SH-SY5Y (cell line): ENCODE data around the gene FBXL5.

Experiments
- GATA2 ChIP-seq: IDR thresholded peaks from 2 replicates; pipeline ENCODE4 v1.6.1; 2011; ENCODE audit warnings: mild to moderate bottlenecking, low read depth, low read length
- GATA3 ChIP-seq: IDR thresholded peaks from 2 replicates; pipeline ENCODE4 v1.6.1; 2011; ENCODE audit warnings: low read depth, mild to moderate bottlenecking, low read length, moderate library complexity

DNA sequence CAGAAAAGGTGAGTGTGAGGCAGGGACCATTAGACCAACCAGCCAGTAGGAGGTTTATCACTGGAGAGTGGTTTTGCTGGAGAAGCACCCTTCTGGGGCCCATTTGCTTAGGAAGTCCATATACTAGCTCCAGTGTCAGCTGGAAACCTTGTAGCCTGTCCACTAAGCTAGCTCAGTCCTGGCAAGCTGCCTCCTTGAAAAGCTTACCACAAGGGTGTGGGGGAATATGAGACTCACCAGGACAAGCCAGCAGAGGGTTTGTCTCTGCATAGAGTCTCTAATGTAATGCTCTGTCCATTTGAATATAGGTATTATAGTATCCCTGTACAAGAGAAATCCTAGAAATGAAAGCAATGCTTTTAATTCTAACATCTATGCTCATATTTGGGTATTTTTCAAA is 86.3 kb downstream of the FBXL5 start:
- TF ChIP-seq GATA2 = no peak
- no peak for TF ChIP-seq GATA3
